GM12874 (cell line): ENCODE results near the gene CACNA1H.

Experiments
- CTCF ChIP-seq: IDR thresholded peaks from 2 replicates; pipeline ENCODE4 v1.5.1; 2011; ENCODE audit warnings: low read depth, mild to moderate bottlenecking, control low read depth, low read length, moderate library complexity; ENCODE audit not compliant: insufficient read depth

CACNA1H gene

GRCh38 chr16:1202274-1202673, 49.4 kb downstream of the CACNA1H start:
- no peak for TF ChIP-seq CTCF

GRCh38 chr16:1204933-1205332, 52.0 kb downstream of the CACNA1H start:
- TF ChIP-seq CTCF = no peak

- TF ChIP-seq CTCF = no peak
Measured at GRCh38 chr16:1206326-1206725, 53.4 kb downstream of the CACNA1H start.

- no peak for TF ChIP-seq CTCF
Measured at GRCh38 chr16:1206786-1207185, 53.9 kb downstream of the CACNA1H start.

- TF ChIP-seq CTCF = no peak
Measured at GRCh38 chr16:1208239-1208830, 55.4 kb downstream of the CACNA1H start.

- no peak for TF ChIP-seq CTCF
Measured at GRCh38 chr16:1209081-1209480, 56.2 kb downstream of the CACNA1H start.

- no peak for TF ChIP-seq CTCF
Measured at GRCh38 chr16:1210461-1210860, 57.6 kb downstream of the CACNA1H start.
